HTERT RPE-1 (cell line): Measurements from ENCODE around the gene HEXD.
"Not testable (repeated sequence)": the region's sequence is repeated elsewhere in the genome, so short reads cannot be mapped to it uniquely, and the experiment has no call there.

Experiments used
- in situ Hi-C: fragments of 300-500 bp; cut with MboI; formaldehyde crosslinking; loops from 4 replicates; pipeline ENCODE4 v1.14.3; 2020; ENCODE audit warnings: low sequenced_read_pairs

HEXD gene

DNA sequence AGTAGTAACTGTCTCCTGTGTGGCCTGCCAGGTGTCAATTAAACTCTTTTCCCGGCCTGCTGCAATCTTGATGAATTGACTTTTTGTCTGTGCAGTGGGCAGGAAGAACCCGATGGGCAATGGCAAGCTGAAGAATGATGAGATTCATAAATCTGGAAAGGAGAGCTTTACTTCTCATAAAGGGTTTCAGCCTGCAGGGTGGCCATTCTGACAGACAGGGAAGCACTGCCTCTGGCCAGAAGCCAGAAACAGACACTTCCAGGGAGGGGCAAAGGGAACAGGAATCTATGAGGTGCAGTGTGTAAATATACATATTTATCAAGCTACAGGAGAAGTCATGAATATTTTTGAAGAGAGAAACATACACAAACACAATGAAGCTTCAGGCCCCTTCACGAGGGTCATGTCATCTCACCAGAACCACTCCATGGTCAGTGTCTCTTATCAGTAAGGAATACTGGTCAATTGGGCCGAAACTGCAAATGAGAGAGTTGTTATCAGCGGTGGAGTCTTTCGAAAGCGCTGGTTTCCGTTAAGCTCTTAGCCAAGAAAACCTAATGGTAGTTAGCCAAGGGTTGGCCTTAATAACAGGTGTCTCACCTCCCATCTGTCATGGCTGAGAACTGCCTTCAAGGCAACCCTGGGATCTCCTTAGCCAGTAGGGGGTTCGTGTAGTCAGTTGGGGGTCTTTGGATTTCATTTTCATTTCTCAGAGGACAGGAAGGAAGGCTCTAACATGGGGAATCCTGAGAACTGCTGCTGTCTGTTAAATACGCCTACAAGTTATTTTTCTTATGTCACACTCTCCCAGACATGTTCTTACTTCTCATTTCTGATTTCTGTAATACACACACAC lies 39.2 kb downstream of the HEXD start:
- in situ Hi-C loops: no loop called here

DNA sequence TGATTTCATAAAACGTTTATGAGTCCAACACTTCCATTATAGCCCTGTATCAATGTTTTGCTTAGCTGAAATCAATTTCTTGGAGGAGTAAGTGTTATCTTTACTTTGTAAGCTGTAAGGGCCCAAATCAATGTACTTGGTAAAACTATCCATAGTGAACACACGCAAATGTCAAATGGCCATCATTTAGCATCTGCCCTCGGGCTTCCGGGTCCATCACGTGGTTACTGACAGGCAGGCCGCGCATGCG lies 39.7 kb downstream of the HEXD start:
- in situ Hi-C loops: no loop called here

DNA sequence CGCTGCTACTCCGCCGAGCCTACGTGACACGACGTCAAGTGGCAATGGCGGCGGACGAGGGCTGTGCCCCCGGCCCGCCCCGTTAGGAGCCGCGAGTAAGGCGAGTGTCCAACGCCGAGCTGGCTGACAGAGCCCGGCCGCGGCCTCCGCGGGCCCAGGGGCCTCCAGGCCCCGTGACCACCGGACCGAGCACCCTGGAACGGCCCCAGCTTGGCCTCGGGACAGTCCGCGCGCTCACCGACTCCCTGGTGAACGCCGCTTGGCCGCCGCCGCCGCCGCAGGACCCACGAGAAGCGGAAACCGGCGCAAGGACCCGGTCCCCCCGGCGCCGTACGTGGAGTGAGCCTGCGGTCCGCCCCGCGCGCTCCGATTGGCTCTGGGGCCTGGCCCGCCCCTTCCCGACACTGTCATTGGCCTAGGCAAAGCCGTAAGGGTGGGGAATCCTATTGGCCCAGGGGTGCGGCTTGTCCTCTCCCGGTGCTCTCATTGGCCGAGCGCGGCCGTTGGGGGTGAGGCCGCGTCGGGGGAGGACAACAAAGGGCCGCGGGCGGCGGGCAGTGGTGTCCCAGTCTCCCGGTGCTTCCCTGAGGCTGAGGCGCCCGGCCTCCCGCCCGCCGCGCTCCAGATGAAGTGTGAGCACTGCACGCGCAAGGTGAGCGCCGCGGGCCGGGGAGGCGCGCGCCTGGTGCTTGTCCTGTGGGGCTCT lies 40.2 kb downstream of the HEXD start, which contains the start of gene NARF:
NARF (plus strand) TSS at position 563 of the 706 bp plus-strand sequence; CDS start at position 626, 63 bp downstream.
- in situ Hi-C loops: no loop called here

DNA sequence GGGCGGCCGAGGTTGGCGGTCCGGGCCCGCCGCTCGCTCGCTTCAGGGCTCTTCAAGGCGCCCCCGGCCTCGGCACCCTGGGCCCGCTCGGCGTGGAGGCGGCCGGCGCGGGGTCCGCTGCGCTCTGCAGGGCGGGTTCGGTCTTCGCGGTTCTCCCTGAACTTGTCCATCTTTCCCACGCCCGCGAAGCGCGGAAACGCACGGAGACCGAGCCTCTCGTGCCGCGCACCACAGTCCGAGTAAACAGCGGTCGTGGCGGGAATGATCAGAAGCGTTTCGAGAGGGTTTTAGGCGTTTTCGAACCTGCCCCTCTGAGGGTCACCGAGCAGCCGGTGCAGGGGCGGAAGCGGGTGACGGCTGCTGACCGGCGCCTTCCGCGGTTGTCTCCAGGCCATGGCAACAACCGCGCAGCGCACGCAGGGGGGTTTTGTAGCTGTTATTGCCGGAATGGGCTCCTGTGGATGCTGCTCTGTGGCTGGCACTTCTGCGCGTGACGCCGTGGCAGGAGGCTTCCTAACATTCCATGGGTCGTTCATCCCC lies 40.8 kb downstream of the HEXD start:
- in situ Hi-C loops: no loop called here

DNA sequence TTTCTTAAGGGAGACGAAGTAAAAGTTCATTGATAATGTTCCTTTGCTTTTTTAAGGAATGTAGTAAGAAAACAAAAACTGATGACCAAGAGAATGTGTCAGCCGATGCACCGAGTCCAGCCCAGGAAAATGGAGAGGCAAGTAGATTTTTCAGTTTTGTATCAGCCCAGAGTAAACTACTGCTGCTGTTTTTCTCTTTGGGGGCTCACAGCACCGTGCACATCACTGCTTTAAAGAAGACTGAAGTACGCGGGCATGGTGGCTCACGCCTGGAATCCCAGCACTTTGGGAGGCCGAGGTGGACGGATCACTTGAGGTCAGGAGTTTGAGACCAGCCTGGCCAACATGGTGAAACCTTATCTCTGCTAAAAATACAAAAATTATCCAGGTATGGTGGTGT lies 41.8 kb downstream of the HEXD start:
- in situ Hi-C loops: not testable (repeated sequence)

DNA sequence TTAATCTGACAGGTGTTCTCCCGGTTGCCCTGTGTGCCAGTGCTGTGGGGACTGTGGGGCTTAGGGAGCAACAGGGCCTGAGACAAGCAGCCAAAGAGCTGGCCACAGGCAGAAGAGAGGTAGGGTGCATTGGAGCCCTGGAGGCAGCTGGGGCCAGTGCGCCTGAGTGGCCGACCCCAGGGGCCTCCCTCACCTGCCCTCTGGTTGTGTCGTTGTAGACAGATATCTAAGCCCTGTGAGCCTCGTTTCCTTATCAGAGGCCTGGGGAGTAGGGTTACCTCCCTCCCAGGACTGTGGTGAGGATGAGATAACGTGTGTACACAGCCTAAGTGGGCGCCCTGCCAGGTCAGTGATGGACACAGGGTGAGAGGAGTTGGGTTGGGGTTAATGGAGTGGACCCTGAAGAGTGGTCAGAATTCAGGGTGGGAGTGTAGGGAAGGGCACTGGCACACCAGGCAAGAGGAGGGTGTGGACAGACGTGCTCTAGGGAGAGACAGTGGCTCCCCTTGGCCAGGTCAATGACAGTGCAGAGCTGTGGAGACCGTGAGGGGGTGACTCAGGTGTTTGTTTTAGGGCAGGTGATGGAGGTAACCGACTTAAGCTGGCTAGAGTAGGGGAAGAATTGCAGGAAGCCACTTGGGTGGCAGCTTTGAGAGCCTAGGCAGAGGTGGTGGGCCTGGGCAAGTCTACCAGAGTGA lies 43.8 kb downstream of the HEXD start:
- in situ Hi-C loops: no loop called here

DNA sequence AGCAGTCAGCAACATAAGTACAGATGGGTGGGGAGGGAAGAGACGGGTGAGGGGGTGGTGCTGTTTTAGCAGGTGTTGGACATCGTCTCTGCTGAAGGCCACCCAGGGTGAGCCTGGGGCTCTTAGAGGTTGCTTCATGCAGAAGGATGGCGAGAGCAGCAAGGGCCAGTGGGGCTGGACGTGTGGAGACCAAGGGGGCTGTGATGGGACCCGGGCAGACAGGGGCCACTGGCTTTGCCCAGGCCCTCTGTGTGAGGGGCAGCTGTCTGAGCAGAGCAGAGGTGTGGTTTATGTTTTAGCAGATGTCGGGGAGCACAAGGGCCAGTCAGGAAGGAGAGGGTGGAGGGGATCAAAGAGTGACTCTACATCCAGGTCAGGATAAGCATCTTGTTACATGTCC lies 45.2 kb downstream of the HEXD start:
- in situ Hi-C loops: no loop called here

DNA sequence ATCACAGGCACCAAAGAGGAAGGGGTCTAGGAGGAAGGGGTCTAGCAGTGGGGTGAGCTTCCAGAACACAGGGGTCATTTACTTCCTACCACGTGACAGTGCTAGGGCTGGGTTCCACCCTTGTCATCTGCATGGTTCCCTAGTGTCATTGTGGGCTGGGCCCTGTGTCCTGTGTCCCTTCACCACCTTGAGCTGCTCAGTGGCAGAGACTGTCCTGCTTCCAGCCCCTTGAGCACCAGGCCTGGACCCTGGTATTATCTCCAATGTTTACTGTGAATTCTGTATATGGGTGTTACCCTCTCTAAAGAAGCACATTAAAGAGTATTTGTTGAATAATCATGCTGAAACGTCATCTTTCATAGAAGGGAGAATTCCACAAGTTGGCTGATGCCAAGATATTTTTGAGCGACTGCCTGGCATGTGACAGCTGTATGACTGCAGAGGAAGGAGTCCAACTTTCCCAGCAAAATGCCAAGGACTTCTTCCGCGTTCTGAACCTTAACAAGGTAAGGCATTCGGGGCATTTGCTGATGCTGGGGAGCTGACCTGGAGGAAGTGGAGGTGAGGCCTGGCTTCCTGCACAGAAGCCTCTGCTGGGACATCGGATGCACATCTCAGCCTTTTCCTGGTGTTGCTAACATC lies 45.9 kb downstream of the HEXD start:
- in situ Hi-C loops: no loop called here

DNA sequence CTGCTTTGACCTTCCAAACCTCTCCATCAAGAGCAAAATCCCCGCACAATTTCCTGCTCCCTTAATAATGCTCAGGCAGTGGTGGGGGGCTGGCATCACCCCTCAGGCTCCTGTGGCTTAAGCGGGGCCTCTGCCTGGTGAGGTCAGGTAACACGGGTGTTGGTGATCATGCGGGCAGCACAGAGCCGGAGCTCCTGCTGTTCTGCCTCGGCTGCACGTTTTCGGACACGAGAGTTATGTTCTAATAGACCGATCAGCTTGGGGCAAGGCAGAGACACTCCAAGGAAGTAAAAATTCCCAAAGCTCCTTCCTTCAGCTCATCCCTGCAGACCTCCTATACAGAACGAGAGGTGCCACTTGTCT lies 46.4 kb downstream of the HEXD start:
- in situ Hi-C loops: no loop called here

DNA sequence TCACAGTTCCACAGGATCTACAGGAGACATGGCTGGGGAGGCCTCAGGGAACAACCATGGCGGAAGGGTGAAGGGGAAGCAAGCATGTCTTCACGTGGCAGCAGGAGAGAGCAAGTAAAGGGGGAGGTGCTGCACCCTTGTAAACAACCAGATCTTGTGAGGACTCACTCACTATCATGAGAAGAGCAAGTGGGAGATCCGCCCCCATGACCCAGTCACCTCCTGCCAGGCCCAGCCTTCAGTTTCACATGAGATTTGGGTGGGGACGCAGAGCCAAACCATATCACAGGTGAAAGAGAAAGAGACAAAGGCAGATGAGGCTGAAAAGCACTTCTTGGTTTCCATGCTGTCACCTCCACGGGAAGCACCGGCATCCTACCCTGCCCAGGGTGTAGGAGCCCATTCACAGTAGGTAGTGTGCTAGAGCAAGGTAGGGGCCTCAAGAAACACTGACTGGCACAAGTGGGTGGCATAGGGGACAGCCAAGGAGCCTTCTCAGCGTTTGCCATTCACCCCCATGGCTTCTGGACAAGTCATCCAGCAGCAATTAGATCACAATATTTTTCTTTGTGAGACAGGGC lies 47.0 kb downstream of the HEXD start:
- in situ Hi-C loops: no loop called here

DNA sequence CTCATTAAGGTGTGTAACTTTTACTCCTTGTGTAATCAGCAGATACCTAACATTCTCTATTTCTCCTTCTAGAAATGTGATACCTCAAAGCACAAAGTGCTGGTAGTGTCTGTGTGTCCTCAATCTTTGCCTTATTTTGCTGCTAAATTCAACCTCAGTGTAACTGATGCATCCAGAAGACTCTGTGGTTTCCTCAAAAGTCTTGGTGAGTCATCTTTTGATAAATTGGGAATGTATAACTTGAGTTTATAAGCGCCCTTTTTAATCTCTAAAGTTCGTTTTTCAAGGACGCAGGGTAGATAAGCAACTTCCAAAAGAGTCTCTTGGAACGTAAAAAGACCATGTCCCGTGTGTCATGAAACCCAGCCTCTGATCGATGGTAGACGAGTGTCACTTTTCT lies 50.5 kb downstream of the HEXD start:
- in situ Hi-C loops: no loop called here

DNA sequence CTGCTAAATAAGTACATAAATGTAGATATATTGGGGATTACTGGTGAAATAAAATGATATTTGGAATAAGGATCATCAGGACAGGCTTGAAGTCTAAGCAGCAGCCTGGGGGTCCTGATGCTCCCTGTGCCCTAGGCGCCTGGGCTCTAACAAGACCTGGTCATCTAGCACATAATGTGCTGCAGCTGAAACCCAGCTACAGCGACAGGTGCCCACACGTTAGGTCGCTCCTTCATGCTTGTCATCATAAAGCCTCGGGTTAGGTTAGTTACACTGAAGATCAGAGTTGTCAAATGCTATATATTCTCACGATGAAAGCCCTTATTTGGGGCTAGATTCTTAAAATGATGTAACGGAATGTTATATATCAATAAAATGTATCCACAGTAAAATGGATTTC lies 51.9 kb downstream of the HEXD start:
- in situ Hi-C loops: no loop called here

DNA sequence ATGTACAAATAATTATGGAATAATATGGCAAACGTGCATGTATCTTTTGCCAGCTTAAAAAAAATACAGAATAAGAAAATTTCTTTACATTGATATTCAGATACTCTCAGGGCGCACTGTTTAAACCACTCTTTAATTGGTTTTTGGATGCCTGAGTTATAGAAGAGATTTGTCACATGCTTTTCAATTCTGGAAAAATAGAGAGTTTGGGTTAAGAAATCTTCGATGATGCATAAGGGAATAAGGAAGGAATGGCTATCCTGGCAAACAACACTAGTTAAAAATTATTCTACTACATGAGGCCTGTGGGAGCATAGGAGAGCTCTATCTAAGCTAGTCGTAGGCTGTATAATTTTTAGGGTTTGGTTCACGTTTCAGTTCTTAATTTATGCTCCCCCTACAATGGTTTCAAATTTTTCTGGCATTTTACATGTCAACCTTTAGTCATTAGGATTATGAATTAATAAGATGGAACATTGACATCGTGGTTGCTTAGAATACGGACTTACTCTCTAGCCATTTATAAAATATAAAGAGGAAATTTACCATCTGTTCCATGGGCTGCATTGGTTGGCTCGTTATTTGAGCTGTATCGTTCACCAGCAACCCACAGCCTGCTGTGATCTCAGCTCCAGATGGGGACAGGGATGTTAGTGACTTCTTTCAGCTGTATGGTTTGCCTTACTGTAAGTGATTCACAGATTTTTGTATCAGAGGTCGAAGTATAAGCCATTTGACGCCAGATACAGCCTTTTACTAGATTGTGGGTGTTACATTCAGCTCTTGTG lies 56.3 kb downstream of the HEXD start:
- in situ Hi-C loops: no loop called here

DNA sequence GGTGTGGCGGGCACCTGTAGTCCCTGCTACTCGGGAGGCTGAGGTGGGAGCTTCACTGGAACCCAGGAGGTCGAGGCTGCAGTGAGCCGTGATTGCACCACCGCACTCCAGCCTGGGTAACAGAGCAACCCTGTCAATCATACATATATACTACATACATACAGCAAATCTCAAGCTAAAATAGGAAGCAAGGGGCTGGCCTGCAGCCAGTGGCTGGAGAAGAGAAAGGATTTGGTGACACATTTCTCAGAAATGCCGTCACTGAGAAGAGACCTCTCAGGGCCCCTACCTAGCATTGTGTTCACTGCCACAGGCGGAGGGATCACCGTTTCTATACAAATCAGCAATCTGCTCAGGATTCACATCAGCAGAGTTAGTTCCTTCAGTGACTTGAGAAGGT lies 57.3 kb downstream of the HEXD start:
- in situ Hi-C loops: no loop called here

DNA sequence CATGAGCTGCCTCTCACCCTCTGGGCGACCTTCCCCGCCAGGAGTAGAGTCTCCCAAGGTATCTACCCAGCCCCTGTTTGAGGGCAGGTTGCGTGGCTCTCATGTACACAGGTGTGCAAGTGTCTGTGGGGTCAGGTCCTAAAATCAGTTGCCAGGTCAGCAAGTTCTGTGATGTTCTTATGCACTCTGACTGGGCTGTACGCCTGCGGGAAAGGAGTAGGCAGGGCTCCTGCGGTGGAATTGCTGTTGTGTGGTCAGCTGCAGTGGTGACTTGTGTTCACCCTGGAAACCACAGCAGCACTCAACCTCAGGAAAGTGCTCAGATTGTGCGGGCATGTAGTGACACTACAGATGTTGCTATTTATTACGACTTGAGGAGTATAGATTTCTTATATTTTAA lies 59.8 kb downstream of the HEXD start:
- in situ Hi-C loops: no loop called here

DNA sequence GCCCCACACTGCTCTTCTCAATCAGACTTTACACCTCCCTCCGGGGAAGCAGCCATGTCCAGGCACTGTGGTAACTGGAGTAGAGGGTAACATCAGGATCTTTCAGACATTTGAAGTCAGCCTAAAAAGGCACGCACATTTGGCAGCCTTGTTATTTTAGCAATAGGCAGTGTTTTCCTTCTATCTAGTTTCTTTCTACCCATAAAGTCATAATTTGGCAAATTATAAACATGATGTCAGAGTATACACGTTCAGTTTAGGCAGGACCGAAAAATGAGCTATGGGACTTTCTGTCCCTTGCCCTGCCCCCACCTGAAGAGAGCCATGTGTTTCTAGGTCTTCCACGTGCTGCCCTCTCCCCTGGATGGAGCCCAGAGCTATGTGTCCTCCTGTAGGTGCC lies 61.5 kb downstream of the HEXD start:
- in situ Hi-C loops: no loop called here

DNA sequence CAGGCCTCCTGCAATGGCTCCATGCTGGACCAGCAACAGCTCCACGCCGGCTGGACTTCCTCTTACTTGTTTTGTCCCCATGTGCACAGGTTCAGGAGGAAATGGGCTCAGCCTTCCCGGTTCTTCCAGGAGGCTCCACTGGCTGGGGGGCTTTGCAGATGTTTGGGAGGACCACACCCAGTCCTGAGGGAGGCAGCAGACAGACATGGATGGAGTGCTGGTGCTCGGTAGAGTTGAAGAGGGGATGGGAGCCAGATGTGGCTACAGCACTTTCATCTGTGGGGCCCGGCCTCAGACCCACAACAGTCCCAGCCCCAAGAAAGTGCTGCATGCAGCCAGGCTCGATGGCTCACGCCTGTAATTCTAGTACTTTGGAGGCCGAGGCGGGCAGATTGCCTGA lies 62.2 kb downstream of the HEXD start:
- in situ Hi-C loops: no loop called here

DNA sequence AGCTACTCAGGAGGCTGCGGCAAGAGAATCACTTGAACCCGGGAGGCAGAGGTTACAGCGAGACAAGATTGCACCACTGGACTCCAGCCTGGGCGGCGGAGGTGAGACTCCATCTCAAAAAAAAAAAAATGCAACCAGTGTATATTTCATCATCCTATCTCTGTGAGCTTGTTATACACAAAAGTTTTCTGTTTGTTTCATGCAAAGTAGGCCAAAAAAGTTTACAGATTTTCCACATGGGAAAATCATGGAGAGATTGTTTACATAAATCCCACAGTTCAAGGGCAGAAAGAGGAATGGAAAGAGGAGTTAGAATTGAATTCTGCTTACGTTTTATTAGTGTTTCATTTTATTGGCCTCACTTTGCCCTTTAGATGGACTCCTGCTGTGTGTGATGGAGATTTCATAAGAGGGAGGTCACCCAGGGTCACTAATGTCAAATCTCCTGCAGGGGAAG lies 65.1 kb downstream of the HEXD start:
- in situ Hi-C loops: no loop called here

DNA sequence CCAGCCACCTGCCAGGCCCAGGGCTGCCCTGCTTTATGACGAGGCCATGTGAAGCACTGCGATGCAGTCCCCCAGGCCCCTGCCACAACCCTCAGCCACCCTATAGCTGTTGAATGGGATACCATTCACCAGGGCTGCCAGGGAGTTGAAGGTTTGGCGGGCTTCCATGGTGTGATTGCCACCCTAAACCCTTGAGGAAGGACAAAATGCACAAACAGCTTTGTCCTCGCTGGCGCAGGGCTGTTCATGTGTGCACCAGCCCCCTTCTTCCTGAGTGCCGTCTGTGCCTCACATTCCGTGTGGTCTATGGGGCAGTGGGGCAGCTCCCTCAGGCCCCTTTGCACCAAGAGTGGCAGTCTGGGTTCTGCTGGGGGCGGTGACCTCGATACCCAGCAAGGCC lies 65.7 kb downstream of the HEXD start:
- in situ Hi-C loops: no loop called here
